Fibroblast of skin of back (primary cell): ENCODE results near the gene TBR1.

Experiments
- DNase-seq: peaks from one replicate; pipeline ENCODE4 v3.0.0-alpha.2; 2013

The TBR1 gene

DNA sequence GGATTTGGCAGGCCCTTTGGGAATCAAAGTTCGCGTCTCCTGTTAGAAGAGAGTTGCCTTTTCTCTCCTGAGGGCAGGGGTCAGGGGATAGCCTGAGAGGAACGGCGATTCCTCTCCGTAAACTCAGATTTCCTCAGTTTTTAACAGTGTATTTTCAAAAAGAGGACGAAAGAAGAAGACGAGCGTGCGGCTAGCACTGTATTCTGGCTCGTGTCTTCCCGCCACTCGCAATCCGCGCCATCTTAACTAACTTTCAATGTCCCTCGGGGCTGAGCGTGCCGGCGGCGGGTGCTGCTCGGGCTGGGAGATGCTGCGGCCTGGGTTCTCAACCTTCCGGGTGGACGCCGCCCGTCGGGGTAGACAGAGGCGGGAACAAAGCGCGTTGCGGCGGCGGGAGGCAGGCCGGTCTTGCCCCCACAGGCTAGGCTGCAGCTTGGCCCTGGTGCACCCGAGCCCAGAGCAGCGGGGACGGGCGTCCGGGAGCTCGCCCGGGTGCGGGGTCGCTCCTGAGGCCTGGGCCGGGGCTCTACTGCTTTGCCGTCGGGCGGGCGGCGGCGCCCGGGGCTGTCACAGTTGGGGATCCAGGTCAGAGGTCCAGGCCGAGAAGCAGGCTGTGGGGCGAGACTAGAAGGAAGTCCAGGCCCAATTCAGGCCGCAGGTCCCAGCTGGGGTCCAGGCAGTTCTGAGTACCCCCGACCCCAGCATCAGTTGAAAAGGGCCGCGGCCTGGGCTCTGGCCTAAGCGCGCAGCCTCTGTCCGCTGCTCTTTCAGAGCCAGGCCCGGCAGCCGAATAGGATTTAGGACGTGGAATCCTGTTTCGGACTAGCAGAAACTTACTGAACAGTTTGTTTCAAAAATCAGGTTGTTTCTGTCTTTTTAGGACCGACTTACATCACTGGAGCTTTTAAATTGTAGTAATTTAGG is 11.8 kb downstream of the TBR1 start:
- DNase-seq = no peak

DNA sequence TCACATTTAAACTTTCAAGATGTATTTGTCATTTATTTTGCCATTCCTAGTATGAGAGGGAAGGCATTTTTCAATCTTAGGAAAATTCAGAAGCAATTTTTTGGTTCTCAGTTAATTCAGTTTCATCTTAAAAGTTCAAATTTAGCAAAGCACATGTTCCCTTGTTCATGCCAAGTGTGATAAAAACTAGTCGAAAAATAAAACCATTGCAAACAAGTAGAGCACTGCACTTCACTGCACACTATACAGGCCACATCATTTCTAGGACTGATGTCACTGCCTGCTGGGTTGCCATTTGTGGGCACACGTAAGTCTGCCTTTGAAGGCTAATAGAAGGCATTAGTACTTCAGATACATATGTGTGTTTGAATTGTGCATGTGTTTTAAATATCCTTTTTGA is 14.3 kb downstream of the TBR1 start:
- DNase-seq = no peak

DNA sequence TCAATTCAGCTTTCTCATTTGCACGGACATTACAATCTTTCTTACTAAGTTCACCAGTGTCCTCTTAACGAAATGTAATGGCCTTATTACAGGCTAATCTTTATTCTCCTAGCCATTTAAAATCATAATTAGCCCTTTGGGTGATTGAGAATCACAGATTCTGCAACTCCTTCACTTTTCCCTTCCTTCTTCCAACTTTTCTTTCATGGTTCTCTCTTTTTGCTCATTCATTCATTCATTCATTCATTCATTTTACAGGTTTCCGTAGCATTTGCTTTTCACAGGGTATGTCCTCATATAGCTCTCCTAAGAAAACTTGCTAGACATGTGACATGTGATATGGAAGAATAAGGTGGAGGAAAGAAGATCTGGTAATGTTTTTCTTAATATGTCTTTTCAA is 16.0 kb downstream of the TBR1 start:
- no peak for DNase-seq

DNA sequence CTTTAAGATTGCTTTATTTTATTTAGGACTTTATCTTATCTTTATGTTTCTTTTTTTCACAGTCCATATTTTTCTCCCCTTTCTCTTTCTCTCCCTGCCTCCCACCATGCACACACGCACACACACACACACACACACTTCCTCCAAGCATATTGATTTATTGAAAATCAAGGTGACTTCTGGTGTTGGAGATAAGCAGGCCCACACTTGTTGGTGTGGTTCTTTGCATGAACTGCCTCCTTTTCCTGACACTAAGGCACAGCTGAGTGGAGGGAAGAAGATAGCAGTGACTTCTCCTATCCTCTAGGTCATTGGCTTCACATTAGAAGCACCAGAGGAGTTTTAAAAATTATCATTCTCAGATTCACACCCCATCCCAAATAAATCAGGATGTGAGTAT is 18.0 kb downstream of the TBR1 start:
- no peak for DNase-seq

DNA sequence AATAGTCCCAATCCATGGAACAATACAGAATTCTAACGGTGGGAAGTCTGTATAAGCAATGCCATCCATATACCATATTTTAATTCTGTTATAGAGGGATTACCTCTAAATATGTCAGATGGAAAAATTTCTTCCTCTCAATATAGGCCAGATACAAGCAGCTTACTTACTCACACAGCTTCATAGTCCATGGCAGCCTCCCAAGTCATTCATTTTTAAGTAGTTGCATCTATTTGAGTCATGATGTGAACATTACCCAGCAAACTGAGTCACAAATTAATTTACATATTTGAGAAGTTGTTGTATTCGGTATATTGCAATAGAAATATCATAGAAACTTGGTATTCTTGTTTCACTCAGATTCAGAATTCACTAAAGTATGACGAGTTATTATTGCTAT is 20.3 kb downstream of the TBR1 start:
- peak; percentile 75 for DNase-seq

DNA sequence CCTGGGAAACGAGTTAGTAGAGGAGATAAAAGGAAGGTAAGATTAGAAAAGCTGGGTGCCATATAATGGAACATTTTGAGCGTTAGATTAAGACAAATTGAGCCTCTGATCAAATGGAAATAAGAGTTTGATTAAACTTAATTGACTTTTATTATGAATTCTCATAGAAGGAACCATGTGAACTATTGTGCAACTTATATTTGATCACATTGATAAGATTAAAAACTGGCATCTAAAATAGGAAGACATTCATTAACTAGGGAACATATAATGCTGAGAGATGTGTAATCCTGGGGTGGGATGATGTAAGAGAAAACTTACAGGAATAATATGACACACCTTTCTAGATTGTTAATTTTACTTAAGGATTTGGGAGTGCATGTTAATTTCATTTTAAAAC is 22.5 kb downstream of the TBR1 start:
- DNase-seq = no peak

DNA sequence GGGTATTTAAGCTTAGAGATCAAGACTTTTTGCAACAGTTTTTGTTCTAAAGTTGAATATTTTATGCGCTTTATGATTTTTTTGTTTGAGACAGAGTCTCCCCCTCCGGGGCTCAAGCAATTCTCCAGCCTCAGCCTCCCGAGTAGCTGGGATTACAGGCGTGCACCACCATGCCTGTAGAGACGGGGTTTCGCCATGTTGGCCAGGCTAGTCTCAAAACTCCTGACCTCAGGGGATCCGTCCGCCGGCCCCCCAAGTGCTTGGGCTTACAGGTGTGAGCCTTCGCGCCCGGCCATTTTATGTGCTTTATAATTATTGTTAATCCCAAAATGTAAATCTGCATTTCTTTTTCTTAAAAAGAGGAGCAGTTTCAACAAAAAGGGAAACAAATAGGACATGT is 29.0 kb downstream of the TBR1 start:
- DNase-seq = no peak

DNA sequence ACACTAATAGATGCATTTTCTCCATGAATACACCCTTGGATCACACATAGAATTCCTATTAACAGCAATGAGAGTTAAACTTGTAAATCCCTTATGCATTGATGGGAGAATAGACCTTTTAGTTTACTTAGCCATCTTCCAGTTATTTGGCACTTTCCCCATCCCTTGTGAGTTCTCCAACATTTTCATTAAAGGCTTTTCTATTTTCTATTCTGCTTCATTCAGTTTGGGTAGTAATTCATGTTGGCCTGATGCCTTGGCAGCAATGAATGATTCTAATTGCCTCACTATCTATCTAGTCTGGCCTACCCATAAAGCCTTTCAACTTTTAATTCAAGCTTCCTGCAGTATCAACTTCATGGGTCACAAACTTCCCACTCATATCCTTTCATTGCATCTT is 32.3 kb downstream of the TBR1 start:
- DNase-seq = no peak

DNA sequence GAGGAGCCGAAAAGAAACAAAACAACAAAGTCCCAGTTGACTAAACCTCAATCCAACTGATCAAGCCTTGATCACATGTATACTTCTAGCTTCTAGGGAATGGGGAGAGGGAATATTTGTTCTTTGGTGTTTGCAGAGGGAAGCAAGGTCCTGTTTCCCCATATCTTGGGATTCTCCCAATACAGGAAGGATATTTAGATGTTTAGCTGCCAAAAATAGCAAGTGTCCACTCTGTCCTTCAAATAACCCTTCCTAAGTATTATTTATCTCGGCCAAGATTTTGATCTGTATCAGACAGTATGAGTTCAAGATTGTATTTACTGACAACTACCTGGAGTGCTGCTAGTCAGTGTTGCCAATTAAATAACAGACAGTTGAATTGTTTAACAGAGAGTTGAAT is 55.5 kb downstream of the TBR1 start:
- DNase-seq = no peak

DNA sequence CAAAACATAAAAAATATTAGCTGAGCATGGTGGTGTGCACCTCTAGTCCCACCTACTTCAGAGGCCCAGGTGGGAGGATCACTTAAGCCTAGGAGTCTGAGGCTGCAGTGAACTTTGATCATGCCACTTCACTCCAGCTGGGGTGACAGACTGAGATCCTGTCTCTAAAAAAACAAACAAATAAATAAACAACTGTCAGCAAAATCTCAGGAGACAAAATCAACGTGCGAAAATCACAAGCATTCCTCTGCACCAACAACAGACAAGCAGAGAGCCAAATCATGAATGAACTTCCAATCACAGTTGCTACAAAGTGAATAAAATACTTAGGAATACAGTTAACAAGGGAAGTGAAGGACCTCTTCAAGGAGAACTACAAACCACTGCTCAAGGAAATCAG is 58.8 kb downstream of the TBR1 start:
- no peak for DNase-seq
